ENCODE results near the gene HADH. TPM values are rescaled to one million over a fixed set of nuclear protein-coding genes. Genes with fewer than 3 reads are reported as not detected.

HADH gene
- total RNA-seq, 1 donor from 2014 or later: 10.8 TPM

- Mint-ChIP-seq H3K27ac (ENCODE audit: unreplicated experiment) (no peak overlapping the region), H3K36me3 (ENCODE audit: unreplicated experiment) (no peaks in the 10 kb centered on the region), H3K9me3 (ENCODE audit: unreplicated experiment) (no peaks in the 10 kb centered on the region), H3K4me1 (ENCODE audit: low read depth, unreplicated experiment) (no peaks in the 10 kb centered on the region), H3K4me3 (ENCODE audit: unreplicated experiment) (no peak overlapping the region), H3K27me3 (ENCODE audit: unreplicated experiment) (no peaks in the 10 kb centered on the region)
- no peak for TF ChIP-seq CTCF (IDR thresholded peaks at IDR 0.05; ENCODE audit: partially characterized antibody, unreplicated experiment)
- DNase-seq: no peak
Observed at GRCh38 chr4:108078024-108078733, 88.5 kb downstream of the HADH start.

GRCh38 chr4:108080747-108081146, 91.1 kb downstream of the HADH start:
- Mint-ChIP-seq H3K4me1 (ENCODE audit: low read depth, unreplicated experiment) (no peaks in the 10 kb centered on the region), H3K9me3 (ENCODE audit: unreplicated experiment) (no peaks in the 10 kb centered on the region)

GRCh38 chr4:108081256-108081655, 91.6 kb downstream of the HADH start:
- H3K27ac Mint-ChIP-seq (ENCODE audit: unreplicated experiment): no peak overlapping the region
- DNase-seq: no peak
- H3K4me3 Mint-ChIP-seq (ENCODE audit: unreplicated experiment): no peak overlapping the region
- no peaks in the 10 kb centered on the region for H3K9me3 Mint-ChIP-seq (ENCODE audit: unreplicated experiment)
- H3K27me3 Mint-ChIP-seq (ENCODE audit: unreplicated experiment): no peaks in the 10 kb centered on the region
- no peaks in the 10 kb centered on the region for H3K36me3 Mint-ChIP-seq (ENCODE audit: unreplicated experiment)
- no peaks in the 10 kb centered on the region for H3K4me1 Mint-ChIP-seq (ENCODE audit: low read depth, unreplicated experiment)
- TF ChIP-seq CTCF (IDR thresholded peaks at IDR 0.05; ENCODE audit: partially characterized antibody, unreplicated experiment): no peak

More at GRCh38 chr4:108080747-108081146, 91.1 kb downstream of the HADH start:
- Mint-ChIP-seq H3K27me3 (ENCODE audit: unreplicated experiment) (no peaks in the 10 kb centered on the region), H3K4me3 (ENCODE audit: unreplicated experiment) (no peak overlapping the region), H3K27ac (ENCODE audit: unreplicated experiment) (no peak overlapping the region), H3K36me3 (ENCODE audit: unreplicated experiment) (no peaks in the 10 kb centered on the region)
- DNase-seq: no peak
- no peak for TF ChIP-seq CTCF (IDR thresholded peaks at IDR 0.05; ENCODE audit: partially characterized antibody, unreplicated experiment)

Other genes with a start within 250 kb of the HADH start
- not detected for gene SGMS2, start 165.0 kb upstream of the HADH start, total RNA-seq (ENCODE audit: unreplicated experiment)
- 4.4 TPM for gene CYP2U1, start 58.3 kb upstream of the HADH start, total RNA-seq (ENCODE audit: unreplicated experiment)
- gene LEF1, start 179.0 kb downstream of the HADH start, total RNA-seq (ENCODE audit: unreplicated experiment): 0.98 TPM